Parathyroid adenoma (tissue), 2 donors: ENCODE results near the gene ZNF213.

Source experiments
- H2AFZ ChIP-seq: fragments of 300-600 bp; sonication (generic); one replicate; pipeline ENCODE4 v1.7.0; 2017; ENCODE audit warnings: antibody characterized with exemption, mild to moderate bottlenecking
- H3K27ac ChIP-seq: fragments of 300-600 bp; sonication (generic); one replicate; pipeline ENCODE4 v1.7.0; 2017
- H3K27me3 ChIP-seq: fragments of 300-600 bp; sonication (generic); one replicate; pipeline ENCODE4 v1.7.0; 2017; ENCODE audit warnings: low read length; ENCODE audit not compliant: control insufficient read depth, insufficient read depth
- H3K36me3 ChIP-seq: fragments of 300-600 bp; sonication (generic); one replicate; pipeline ENCODE4 v1.7.0; 2017; ENCODE audit warnings: low read length; ENCODE audit not compliant: control insufficient read depth, insufficient read depth
- H3K4me1 ChIP-seq: fragments of 300-600 bp; sonication (generic); one replicate; pipeline ENCODE4 v1.7.0; 2017; ENCODE audit warnings: control low read depth
- H3K4me2 ChIP-seq: fragments of 300-600 bp; sonication (generic); one replicate; pipeline ENCODE4 v1.7.0; 2017; ENCODE audit warnings: low read length
- H3K4me3 ChIP-seq: fragments of 300-600 bp; sonication (generic); one replicate; pipeline ENCODE4 v1.7.0; 2017; ENCODE audit warnings: low read depth, low read length
- H3K79me2 ChIP-seq: fragments of 300-600 bp; sonication (generic); one replicate; pipeline ENCODE4 v1.7.0; 2017; ENCODE audit warnings: control low read depth
- H3K9ac ChIP-seq: fragments of 300-600 bp; sonication (generic); one replicate; pipeline ENCODE4 v1.7.0; 2017; ENCODE audit warnings: mild to moderate bottlenecking
- H3K9me3 ChIP-seq: fragments of 300-600 bp; sonication (generic); one replicate; pipeline ENCODE4 v1.7.0; 2017; ENCODE audit warnings: low read length; ENCODE audit not compliant: control insufficient read depth
- CTCF ChIP-seq: fragments of 300-600 bp; sonication (generic); IDR thresholded peaks from one replicate; pipeline ENCODE4 v1.7.0; 2017; ENCODE audit warnings: antibody characterized with exemption, mild to moderate bottlenecking
- donor health status: primary hyperparathyroidism.

The ZNF213 gene

GRCh38 chr16:3173892-3174617 is 39.2 kb downstream of the ZNF213 start:
- TF ChIP-seq CTCF = no peak
- Histone ChIP-seq H3K27me3 (no peaks in the 10 kb centered on the region), H3K9me3 (no peaks in the 10 kb centered on the region), H3K4me2 (peak overlapping the region; percentile 54), H3K4me1 (no peaks in the 10 kb centered on the region), H3K9ac (no peak overlapping the region), H3K27ac (no peak overlapping the region), H3K36me3 (no peaks in the 10 kb centered on the region), H3K79me2 (no peaks in the 10 kb centered on the region), H3K4me3 (peak overlapping the region; percentile 32), H2AFZ (no peak overlapping the region)

- Histone ChIP-seq H2AFZ (no peak overlapping the region), H3K4me1 (no peaks in the 10 kb centered on the region), H3K27me3 (no peaks in the 10 kb centered on the region), H3K79me2 (no peaks in the 10 kb centered on the region), H3K4me3 (no peak overlapping the region), H3K9ac (no peak overlapping the region), H3K4me2 (no peak overlapping the region), H3K9me3 (no peaks in the 10 kb centered on the region), H3K27ac (no peak overlapping the region), H3K36me3 (no peaks in the 10 kb centered on the region)
- no peak for TF ChIP-seq CTCF
These were observed 39.9 kb downstream of the ZNF213 start for GRCh38 chr16:3174618-3175148.

- Histone ChIP-seq H3K79me2 (no peaks in the 10 kb centered on the region), H3K9me3 (no peaks in the 10 kb centered on the region), H3K4me2 (no peak overlapping the region), H3K36me3 (no peaks in the 10 kb centered on the region), H3K27me3 (no peaks in the 10 kb centered on the region), H3K9ac (no peak overlapping the region), H3K4me1 (no peaks in the 10 kb centered on the region), H2AFZ (no peak overlapping the region), H3K27ac (no peak overlapping the region), H3K4me3 (no peak overlapping the region)
- TF ChIP-seq CTCF = no peak
These were observed 40.6 kb downstream of the ZNF213 start for GRCh38 chr16:3175157-3176093.

GRCh38 chr16:3179651-3180050 is 44.8 kb downstream of the ZNF213 start:
- no peak overlapping the region for H2AFZ ChIP-seq
- H3K4me2 ChIP-seq = no peak overlapping the region
- H3K9me3 ChIP-seq = no peaks in the 10 kb centered on the region
- H3K27me3 ChIP-seq = peaks cover 3% of the 10 kb centered on the region
- no peak for TF ChIP-seq CTCF
- no peak overlapping the region for H3K27ac ChIP-seq
- no peak overlapping the region for H3K9ac ChIP-seq
- no peaks in the 10 kb centered on the region for H3K4me1 ChIP-seq
- H3K79me2 ChIP-seq = no peaks in the 10 kb centered on the region
- H3K4me3 ChIP-seq = no peak overlapping the region
- no peaks in the 10 kb centered on the region for H3K36me3 ChIP-seq
